ENCODE data around the gene HAUS5. TPM values are rescaled to one million over a fixed set of nuclear protein-coding genes. Genes with fewer than 3 reads are reported as not detected.

The HAUS5 gene
- total RNA-seq, 1 experiment from 2014 or later: 32.9 TPM

- Histone ChIP-seq H2BK15ac (ENCODE audit: low read depth, low read length) (no peak overlapping the region), H3K56ac (ENCODE audit: insufficient read length, low read depth, low read length) (no peak overlapping the region), H3T11ph (ENCODE audit: low read length) (no peak overlapping the region), H2BK12ac (ENCODE audit: insufficient read length, low read depth, low read length) (no peak overlapping the region), H3K18ac (ENCODE audit: insufficient read length, low read depth, low read length) (no peak overlapping the region), H3K27me3 (ENCODE audit: insufficient read depth, low read length) (no peaks in the 10 kb centered on the region), H4K8ac (replicated peaks; ENCODE audit: insufficient read length, low read depth, low read length) (no peak overlapping the region), H3K27ac (ENCODE audit: insufficient read length, low read depth, low read length) (no peak overlapping the region), H3K23ac (ENCODE audit: insufficient read length, low read depth, low read length) (no peak overlapping the region), H4K20me1 (ENCODE audit: control insufficient read depth, insufficient read depth, insufficient read length) (no peaks in the 10 kb centered on the region), H3K4me1 (ENCODE audit: insufficient read depth, low read length) (no peaks in the 10 kb centered on the region), H3K4ac (ENCODE audit: low read depth, low read length) (no peak overlapping the region), H3K79me2 (ENCODE audit: insufficient read depth, low read length) (no peaks in the 10 kb centered on the region), H3K23me2 (ENCODE audit: insufficient read length, low read depth, low read length, poor library complexity, severe bottlenecking) (no peaks in the 10 kb centered on the region), H2BK5ac (ENCODE audit: insufficient read length, low read length) (no peak overlapping the region), H3K9me3 (ENCODE audit: control insufficient read depth, low read depth, low read length) (no peaks in the 10 kb centered on the region), H3K9ac (ENCODE audit: extremely low read depth, insufficient read length, low read length) (no peak overlapping the region), H2AFZ (ENCODE audit: low read length) (no peak overlapping the region), H3K79me1 (ENCODE audit: insufficient read depth, low read depth, low read length, poor library complexity, severe bottlenecking) (no peaks in the 10 kb centered on the region), H4K5ac (ENCODE audit: insufficient read length, low read depth, low read length) (no peak overlapping the region), H3K14ac (ENCODE audit: insufficient read depth, low read length) (no peak overlapping the region), H2BK20ac (ENCODE audit: low read depth, low read length, poor library complexity, severe bottlenecking) (no peak overlapping the region), H4K91ac (ENCODE audit: insufficient read length, low read depth, low read length) (no peak overlapping the region), H2BK120ac (ENCODE audit: low read depth, low read length, poor library complexity, severe bottlenecking) (no peak overlapping the region), H2AK5ac (ENCODE audit: insufficient read length, low read length) (no peak overlapping the region), H3K4me2 (ENCODE audit: insufficient read depth, insufficient read length, low read length) (no peak overlapping the region)
- H3K36me3 Mint-ChIP-seq (ENCODE audit: insufficient read depth in 1 of 3, low read depth in 3 of 3): peaks cover 8 to 30% (median 17%) of the 10 kb centered on the region in 3 experiments; a peak in 6 of 7 replicates
- TF ChIP-seq CTCF (conservative IDR thresholded peaks at IDR 0.05): no peak
- no peak for DNase-seq
- H3K9me3 Mint-ChIP-seq: no peaks in the 10 kb centered on the region
- H3K27me3 Mint-ChIP-seq (ENCODE audit: low read depth): no peaks in the 10 kb centered on the region; the same call in 1 of the 2 replicates
- no peak overlapping the region; a peak in 1 of 7 replicates for H3K27ac Mint-ChIP-seq
- no peak overlapping the region for H3K4me3 Mint-ChIP-seq
- no peaks in the 10 kb centered on the region for H3K4me1 Mint-ChIP-seq
- whole genome bisulfite sequencing (ENCODE audit: extremely low coverage, insufficient read length, low lambda C conversion rate): no CpG with 5 or more reads among the region's 13 CpGs
These were observed 10.2 kb downstream of the HAUS5 start for GRCh38 chr19:35622750-35623149.

Measured in H9 (cell line).